ENCODE data around the gene MEIKIN. TPM values are rescaled to one million over a fixed set of nuclear protein-coding genes. Genes with fewer than 3 reads are reported as not detected.

Gene MEIKIN
- total RNA-seq, 1 experiment from 2014 or later, result not detected

DNA sequence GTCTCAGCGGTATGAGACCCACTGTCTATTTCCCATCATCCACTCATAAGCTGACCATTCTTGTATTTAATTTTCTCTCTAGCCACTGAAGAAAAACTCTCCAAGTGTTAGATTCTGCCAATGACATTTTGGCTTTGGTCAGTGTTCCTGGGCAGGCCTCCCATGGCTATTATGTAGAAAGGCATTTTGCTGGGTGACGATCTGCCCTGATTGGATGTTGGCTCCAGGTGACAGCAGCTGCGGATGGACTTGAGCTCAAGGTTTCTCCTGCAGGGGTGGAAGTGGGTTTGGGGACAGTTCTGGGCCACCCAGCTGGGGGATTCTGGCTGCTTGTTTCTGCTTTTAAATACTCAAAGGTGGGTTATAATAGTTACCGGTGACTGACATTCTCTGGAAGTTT lies 34.4 kb upstream of the MEIKIN start:
- H3K4me3 ChIP-seq (ENCODE audit: low read depth, low read length), result no peak overlapping the region
- H3K9me3 ChIP-seq, result no peaks in the 10 kb centered on the region
- Mint-ChIP-seq H3K36me3 (ENCODE audit: insufficient read depth, unreplicated experiment) (no peaks in the 10 kb centered on the region), H3K4me3 (ENCODE audit: unreplicated experiment) (no peak overlapping the region), H3K4me1 (ENCODE audit: low read depth, unreplicated experiment) (peaks cover 4% of the 10 kb centered on the region), H3K9me3 (ENCODE audit: unreplicated experiment) (no peaks in the 10 kb centered on the region), H3K27ac (ENCODE audit: unreplicated experiment) (no peak overlapping the region), H3K27me3 (ENCODE audit: insufficient read depth, unreplicated experiment) (peaks cover 10% of the 10 kb centered on the region)
- H3K4me1 ChIP-seq, result 0 out of 2 replicates have a peak, but pooled peaks cover 1% of the 10 kb centered on the region
- POLR2A ChIA-PET, result no interaction called here
- TF ChIP-seq, protein P1, sequence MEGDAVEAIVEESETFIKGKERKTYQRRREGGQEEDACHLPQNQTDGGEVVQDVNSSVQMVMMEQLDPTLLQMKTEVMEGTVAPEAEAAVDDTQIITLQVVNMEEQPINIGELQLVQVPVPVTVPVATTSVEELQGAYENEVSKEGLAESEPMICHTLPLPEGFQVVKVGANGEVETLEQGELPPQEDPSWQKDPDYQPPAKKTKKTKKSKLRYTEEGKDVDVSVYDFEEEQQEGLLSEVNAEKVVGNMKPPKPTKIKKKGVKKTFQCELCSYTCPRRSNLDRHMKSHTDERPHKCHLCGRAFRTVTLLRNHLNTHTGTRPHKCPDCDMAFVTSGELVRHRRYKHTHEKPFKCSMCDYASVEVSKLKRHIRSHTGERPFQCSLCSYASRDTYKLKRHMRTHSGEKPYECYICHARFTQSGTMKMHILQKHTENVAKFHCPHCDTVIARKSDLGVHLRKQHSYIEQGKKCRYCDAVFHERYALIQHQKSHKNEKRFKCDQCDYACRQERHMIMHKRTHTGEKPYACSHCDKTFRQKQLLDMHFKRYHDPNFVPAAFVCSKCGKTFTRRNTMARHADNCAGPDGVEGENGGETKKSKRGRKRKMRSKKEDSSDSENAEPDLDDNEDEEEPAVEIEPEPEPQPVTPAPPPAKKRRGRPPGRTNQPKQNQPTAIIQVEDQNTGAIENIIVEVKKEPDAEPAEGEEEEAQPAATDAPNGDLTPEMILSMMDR (IDR thresholded peaks at IDR 0.05; ENCODE audit: insufficient read depth in 1 of 2, low read depth in 1 of 2, low read length in 1 of 2, severe bottlenecking in 1 of 2, unreplicated experiment in 1 of 2), result no peak
- H3K27me3 ChIP-seq (replicated peaks; ENCODE audit: control insufficient read depth, insufficient read depth, low read length), result 0 out of 2 replicates have a peak, but pooled peaks cover under 1% of the 10 kb centered on the region
- intact Hi-C loops (cut with micrococcal nuclease; ENCODE audit: unreplicated experiment), result no loop called here
- DNase-seq, result peak in 1 of 2 experiments; percentile 5
- CTCF ChIA-PET, result no interaction called here
- BruUV-seq (replicated peaks), result no TSS peak
- H3K36me3 ChIP-seq (ENCODE audit: control insufficient read depth, insufficient read depth, low read length), result no peaks in the 10 kb centered on the region

DNA sequence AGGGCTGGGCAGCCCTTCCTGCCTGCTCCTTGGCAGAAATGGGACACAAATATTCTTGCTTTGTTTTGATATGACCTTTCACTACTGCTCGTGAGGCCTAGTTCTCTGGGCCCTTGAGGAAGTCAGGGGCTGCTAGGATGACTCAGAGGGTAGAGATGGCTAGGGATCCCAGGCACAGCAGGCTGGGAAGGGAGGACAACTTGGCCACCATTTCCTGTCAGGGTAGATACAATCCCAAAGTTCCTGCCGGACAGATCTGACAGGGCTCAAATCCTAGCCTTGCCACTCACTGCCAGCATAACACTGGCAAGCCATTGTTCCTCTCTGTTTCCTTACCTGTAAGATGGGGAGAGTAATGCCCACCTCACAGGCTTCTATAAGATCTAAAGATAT lies 31.7 kb upstream of the MEIKIN start:
- no TSS peak for BruUV-seq (replicated peaks)
- CTCF ChIA-PET, result no interaction called here
- Histone ChIP-seq H3K9me3 (no peaks in the 10 kb centered on the region), H3K4me3 (ENCODE audit: low read depth, low read length) (no peak overlapping the region), H3K36me3 (ENCODE audit: control insufficient read depth, insufficient read depth, low read length) (no peaks in the 10 kb centered on the region), H3K27me3 (replicated peaks; ENCODE audit: control insufficient read depth, insufficient read depth, low read length) (no peaks in the 10 kb centered on the region), H3K4me1 (0 out of 2 replicates have a peak, but pooled peaks cover 3% of the 10 kb centered on the region)
- Mint-ChIP-seq H3K4me3 (ENCODE audit: unreplicated experiment) (no peak overlapping the region), H3K27me3 (ENCODE audit: insufficient read depth, unreplicated experiment) (peaks cover 7% of the 10 kb centered on the region), H3K27ac (ENCODE audit: unreplicated experiment) (no peak overlapping the region), H3K9me3 (ENCODE audit: unreplicated experiment) (no peaks in the 10 kb centered on the region), H3K36me3 (ENCODE audit: insufficient read depth, unreplicated experiment) (no peaks in the 10 kb centered on the region), H3K4me1 (ENCODE audit: low read depth, unreplicated experiment) (peaks cover 7% of the 10 kb centered on the region)
- intact Hi-C loops (cut with micrococcal nuclease; ENCODE audit: unreplicated experiment), result no loop called here
- DNase-seq, result no peak
- POLR2A ChIA-PET, result no interaction called here
- TF ChIP-seq, protein P1 (IDR thresholded peaks at IDR 0.05; ENCODE audit: insufficient read depth in 1 of 2, low read depth in 1 of 2, low read length in 1 of 2, severe bottlenecking in 1 of 2, unreplicated experiment in 1 of 2), result no peak

DNA sequence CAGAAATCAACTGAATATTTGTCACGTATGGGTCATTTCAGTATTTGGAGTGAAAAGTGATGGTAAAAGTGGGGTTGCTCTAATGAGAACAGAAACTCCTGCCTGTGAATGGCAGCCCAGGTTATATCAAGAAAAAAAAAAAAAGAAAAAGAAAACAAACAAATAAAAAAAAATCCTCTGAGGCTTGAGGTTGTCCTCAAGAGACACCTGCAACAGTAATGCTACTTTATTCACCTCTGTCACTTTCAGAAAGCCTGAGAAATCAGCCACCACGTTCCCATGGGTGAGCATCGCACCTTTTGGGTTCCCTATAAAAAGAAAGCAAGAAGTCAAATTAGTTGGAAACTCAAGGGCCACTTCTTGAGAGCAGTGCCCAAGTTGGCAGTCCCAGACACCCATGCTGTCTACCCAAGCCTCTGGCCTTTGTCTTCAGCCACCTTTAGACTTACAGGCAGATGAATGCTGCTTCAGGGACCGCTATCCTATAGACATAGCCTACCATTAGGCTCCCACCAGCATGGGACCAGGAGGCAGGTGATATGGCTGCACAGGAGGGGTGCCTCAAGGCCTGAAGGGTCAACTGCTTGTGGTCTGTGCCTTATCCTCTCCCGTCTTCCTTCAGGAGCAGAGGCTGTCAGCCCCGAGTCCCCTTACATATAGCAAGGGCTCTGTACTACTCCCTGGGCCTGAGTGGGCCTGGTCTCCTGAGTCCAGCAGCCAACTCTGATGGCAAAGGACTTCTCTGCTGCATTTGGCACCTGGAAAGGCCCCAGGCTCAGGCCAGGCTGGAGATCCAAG lies 31.1 kb upstream of the MEIKIN start:
- Histone ChIP-seq H3K36me3 (ENCODE audit: control insufficient read depth, insufficient read depth, low read length) (no peaks in the 10 kb centered on the region), H3K27me3 (replicated peaks; ENCODE audit: control insufficient read depth, insufficient read depth, low read length) (no peaks in the 10 kb centered on the region), H3K4me1 (0 out of 2 replicates have a peak, but pooled peaks cover 3% of the 10 kb centered on the region), H3K4me3 (ENCODE audit: low read depth, low read length) (no peak overlapping the region), H3K9me3 (no peaks in the 10 kb centered on the region)
- no peak for DNase-seq
- POLR2A ChIA-PET, result no interaction called here
- intact Hi-C loops (cut with micrococcal nuclease; ENCODE audit: unreplicated experiment), result no loop called here
- Mint-ChIP-seq H3K4me3 (ENCODE audit: unreplicated experiment) (no peak overlapping the region), H3K9me3 (ENCODE audit: unreplicated experiment) (no peaks in the 10 kb centered on the region), H3K36me3 (ENCODE audit: insufficient read depth, unreplicated experiment) (no peaks in the 10 kb centered on the region), H3K27ac (ENCODE audit: unreplicated experiment) (no peak overlapping the region), H3K4me1 (ENCODE audit: low read depth, unreplicated experiment) (peaks cover 7% of the 10 kb centered on the region), H3K27me3 (ENCODE audit: insufficient read depth, unreplicated experiment) (peaks cover 7% of the 10 kb centered on the region)
- no TSS peak for BruUV-seq (replicated peaks)
- TF ChIP-seq, protein P1 (IDR thresholded peaks at IDR 0.05; ENCODE audit: insufficient read depth in 1 of 2, low read depth in 1 of 2, low read length in 1 of 2, severe bottlenecking in 1 of 2, unreplicated experiment in 1 of 2), result no peak
- CTCF ChIA-PET, result no interaction called here

All from Caco-2 (cell line).